HepG2 (cell line): ENCODE data around the gene FAAP20. TPM values are rescaled to one million over a fixed set of nuclear protein-coding genes. Genes with fewer than 3 reads are reported as not detected.
A peak's percentile ranks its signal among the peaks of the same experiment; 100 is the strongest.

Source experiments
- ATAC-seq: fragments of 200-7000 bp; cut with Tn5 transposase; 3 replicates; pipeline ENCODE4 v1.9.1; 2020; ENCODE audit warnings: mild to moderate bottlenecking, moderate library complexity
- BruUV-seq: library from RNA; stranded (reverse); fragments of 400-500 nt; replicated peaks from 2 replicates; lab custom pipeline; 2021; lab: Mats Ljungman, UMichigan
- CTCF ChIA-PET: fragments of 300-600 bp; formaldehyde crosslinking; extraction: SDS; loops from one replicate; lab custom pipeline; 2021; ENCODE audit warnings: low total read pairs, inconsistent platforms, low intra/inter-chr PET ratio; lab: Yijun Ruan, JAX
- POLR2A ChIA-PET: fragments of 350-600 bp; sonication (Branson Sonifier 250); formaldehyde crosslinking; loops from one replicate; lab custom pipeline; 2020; ENCODE audit warnings: antibody characterized with exemption, inconsistent platforms; lab: Yijun Ruan, JAX
- DNase-seq: peaks from one replicate; pipeline ENCODE4 v3.0.0-alpha.2; 2015; ENCODE audit warnings: low spot score
- FAIRE-seq: peaks from 3 replicates; lab custom pipeline; 2011; peaks lifted over from hg19 to GRCh38; lab: Jason Lieb, UNC
- H2AFZ ChIP-seq: one replicate; pipeline ENCODE4 v1.6.1; 2011; ENCODE audit warnings: low read length, inconsistent platforms
- H3K27ac ChIP-seq: fragments of 300-600 bp; 3 replicates; pipeline ENCODE4 v1.8.0; 2011; ENCODE audit warnings: mixed run types, mild to moderate bottlenecking, mixed read lengths, low read length, inconsistent platforms; ENCODE audit not compliant: insufficient read depth; ENCODE audit errors: extremely low read length
- H3K27me3 ChIP-seq, 2 experiments: fragments of 200-600 bp in 1 of 2; 2 replicates in 1 of 2; 3 replicates in 1 of 2; pipeline versions ENCODE4 v1.6.0 to v1.8.0; 2011; ENCODE audit warnings: low read length in 2 of 2, mild to moderate bottlenecking in 2 of 2, moderate library complexity in 2 of 2, inconsistent platforms in 1 of 2; ENCODE audit not compliant: insufficient read depth in 2 of 2, control insufficient read depth in 1 of 2
- H3K36me3 ChIP-seq, 2 experiments: fragments of 200-600 bp in 1 of 2; replicated peaks in 1 of 2; 2 replicates in 1 of 2; 3 replicates in 1 of 2; pipeline versions ENCODE4 v1.5.1 to v1.8.0; 2011; ENCODE audit warnings: low read length in 2 of 2, inconsistent platforms in 1 of 2; ENCODE audit not compliant: insufficient read depth in 2 of 2, control insufficient read depth in 1 of 2
- H3K4me1 ChIP-seq: 2 replicates; pipeline ENCODE4 v1.5.1; 2012; ENCODE audit warnings: low read length, inconsistent platforms; ENCODE audit not compliant: insufficient read depth
- H3K4me2 ChIP-seq: 2 replicates; pipeline ENCODE4 v1.6.0; 2011; ENCODE audit warnings: low read depth, low read length, inconsistent platforms
- H3K4me3 ChIP-seq, 3 experiments: fragments of 200-600 bp in 1 of 3; sonication (generic), shearing (Covaris generic) in 1 of 3; replicated peaks in 1 of 3; 2 replicates each; pipeline ENCODE4 v1.5.1; 2011 to 2016; ENCODE audit warnings: low read length in 3 of 3, inconsistent platforms in 2 of 3, low read depth in 2 of 3, mild to moderate bottlenecking in 2 of 3, control low read depth in 1 of 3, mixed read lengths in 1 of 3; ENCODE audit not compliant: insufficient read depth in 1 of 3
- H3K79me2 ChIP-seq: one replicate; pipeline ENCODE4 v1.6.1; 2011; ENCODE audit warnings: low read length, inconsistent platforms; ENCODE audit not compliant: insufficient read depth
- H3K9ac ChIP-seq: 2 replicates; pipeline ENCODE4 v1.6.0; 2011; ENCODE audit warnings: mild to moderate bottlenecking, low read depth, low read length, inconsistent platforms; ENCODE audit not compliant: insufficient read depth
- H3K9me3 ChIP-seq: 2 replicates; pipeline ENCODE4 v1.5.1; 2012; ENCODE audit warnings: mild to moderate bottlenecking, low read length
- H4K20me1 ChIP-seq: 2 replicates; pipeline ENCODE4 v1.6.0; 2011; ENCODE audit warnings: inconsistent platforms, mild to moderate bottlenecking, low read length, moderate library complexity; ENCODE audit not compliant: insufficient read depth
- AGO1 ChIP-seq: fragments of 200-400 bp; formaldehyde crosslinking; IDR thresholded peaks from 2 replicates; pipeline ENCODE4 v1.6.1; 2017; ENCODE audit warnings: mild to moderate bottlenecking, low read depth, low read length, moderate library complexity; ENCODE audit not compliant: poor library complexity, severe bottlenecking
- ATF7-NPFF ChIP-seq: sonication (generic); formaldehyde crosslinking; IDR thresholded peaks from 2 replicates; pipeline ENCODE4 v1.8.1; 2023; ENCODE audit warnings: mild to moderate bottlenecking, low read depth, missing genetic modification reagents, moderate library complexity
- HES4 ChIP-seq: sonication (generic); formaldehyde crosslinking; IDR thresholded peaks from 2 replicates; pipeline ENCODE4 v1.9.0; 2021; ENCODE audit warnings: mild to moderate bottlenecking, missing genetic modification reagents, borderline replicate concordance
- HNRNPL ChIP-seq: fragments of 200-400 bp; formaldehyde crosslinking; IDR thresholded peaks from 2 replicates; pipeline ENCODE4 v1.6.1; 2017; ENCODE audit warnings: mild to moderate bottlenecking, low read depth, low read length
- MEF2D ChIP-seq: sonication (generic); formaldehyde crosslinking; IDR thresholded peaks from 2 replicates; pipeline ENCODE4 v1.5.1; 2020; ENCODE audit warnings: mild to moderate bottlenecking, missing genetic modification reagents
- SNRNP70 ChIP-seq: fragments of 200-400 bp; formaldehyde crosslinking; IDR thresholded peaks from 2 replicates; pipeline ENCODE4 v1.6.1; 2017; ENCODE audit warnings: mild to moderate bottlenecking, low read depth, low read length, moderate library complexity
- SRSF1 ChIP-seq: fragments of 200-400 bp; formaldehyde crosslinking; optimal IDR thresholded peaks from 2 replicates; pipeline ENCODE3; 2017; ENCODE audit warnings: mild to moderate bottlenecking, low read depth, low read length, moderate library complexity
- TOE1 ChIP-seq: sonication (generic); formaldehyde crosslinking; IDR thresholded peaks from 2 replicates; pipeline ENCODE4 v1.4.0; 2020; ENCODE audit warnings: mild to moderate bottlenecking, missing genetic modification reagents
- ZNF44 ChIP-seq: sonication (generic); formaldehyde crosslinking; IDR thresholded peaks from 2 replicates; pipeline ENCODE4 v1.5.1; 2020; ENCODE audit warnings: mild to moderate bottlenecking, missing genetic modification reagents
- WGBS: methylation state at CpG from one replicate; pipeline ENCODE4 v1.1.6; 2017; ENCODE audit warnings: low lambda C conversion rate; 5-methylcytosine and 5-hydroxymethylcytosine counted together
- in situ Hi-C: cut with HindIII; loops from 2 replicates; pipeline ENCODE4 v1.10.0; 2017; ENCODE audit warnings: low pct_unique_long_range_greater_than_20kb; ENCODE audit not compliant: extremely low pct_ligation_motif_present
- intact Hi-C: fragments of 100-400 bp; cut with micrococcal nuclease; formaldehyde crosslinking; loops from one replicate; pipeline ENCODE4 v1.10.0; 2022; ENCODE audit not compliant: unreplicated experiment
- polyA plus RNA-seq, 8 experiments: library from polyadenylated mRNA; depleted of rRNA in 3 of 8; stranded (reverse) in 7 of 8; unstranded in 1 of 8; fragments of >200 nt; fragmentation: Illumina TruSeq in 4 of 8; extraction: Trizol in 4 of 8; gene quantifications; 2 replicates each; pipeline versions ENCODE4 v1.2.1 to v1.2.3, GENCODE V29; 2011 to 2016; ENCODE audit warnings: low read depth in 4 of 8, missing spikeins in 1 of 8, mixed read lengths in 1 of 8; ENCODE audit not compliant: insufficient read depth in 1 of 8
- total RNA-seq, 5 experiments: library from RNA; depleted of rRNA; stranded (reverse); fragments of >200 nt; fragmentation: Illumina TruSeq; extraction: Trizol; gene quantifications; 2 replicates each; pipeline ENCODE4 v1.2.3, GENCODE V29; 2016; ENCODE audit warnings: low read depth in 1 of 5
- TF ChIP-seq, protein P1 (sequence below): sonication (generic); formaldehyde crosslinking; IDR thresholded peaks from 2 replicates; pipeline ENCODE4 v1.5.1; 2020; ENCODE audit warnings: mild to moderate bottlenecking, moderate library complexity, missing genetic modification reagents
- TF ChIP-seq, protein P2 (sequence below): sonication (generic); formaldehyde crosslinking; IDR thresholded peaks from 2 replicates; pipeline ENCODE4 v1.4.0; 2020; ENCODE audit warnings: missing genetic modification reagents

FAAP20 gene
- total and polyA plus RNA-seq, 2 of the 13 experiments (the other 11 are each of a cell fraction or from before 2014, with no cell fraction given): 9.6 to 10.8 TPM

DNA sequence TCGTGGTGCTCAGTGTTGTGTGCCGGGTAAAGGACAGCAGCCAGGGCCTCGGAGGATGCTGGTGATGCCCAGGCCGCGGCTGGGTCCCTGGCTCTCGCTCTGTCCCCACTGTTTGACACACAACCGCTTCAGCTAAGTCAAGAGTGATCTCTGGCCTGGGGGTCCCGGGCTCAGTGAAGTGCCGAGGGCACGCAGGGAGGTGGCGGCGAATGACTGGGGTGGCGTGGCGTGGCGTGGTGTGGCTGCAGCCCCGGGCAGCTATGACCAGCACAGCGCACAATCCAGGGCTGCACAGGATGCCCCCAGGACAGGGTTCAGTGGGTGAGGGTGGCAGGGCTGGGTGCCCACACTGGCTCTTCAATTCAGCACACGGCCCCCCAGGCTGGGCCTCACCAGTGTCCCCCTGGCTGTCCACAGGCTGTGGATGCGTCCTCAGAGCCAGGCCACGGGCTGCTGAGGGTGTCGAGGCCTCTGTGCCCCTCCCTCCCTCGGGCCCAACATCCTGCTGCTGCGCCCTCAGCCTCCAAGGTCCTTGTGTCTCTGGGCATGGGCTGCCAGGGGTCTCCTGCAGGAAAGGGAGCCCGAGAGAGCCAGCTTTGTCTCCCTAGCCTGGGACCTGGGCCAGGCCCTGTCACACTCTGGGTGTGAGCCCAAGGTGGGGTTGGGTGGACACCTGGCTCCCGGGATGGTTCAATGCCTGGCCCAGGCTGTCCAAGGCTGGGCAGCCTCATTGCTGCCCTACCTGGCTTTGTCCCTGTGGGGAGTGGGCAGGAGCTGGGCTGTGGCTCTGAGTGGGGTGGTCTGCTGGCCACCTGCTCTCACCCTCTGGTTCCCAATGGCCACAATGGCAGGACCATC, 21.6 kb upstream of the FAAP20 start:
- H3K9me3 ChIP-seq: no peaks in the 10 kb centered on the region
- H3K79me2 ChIP-seq: no peaks in the 10 kb centered on the region
- intact Hi-C loops (no loop called here), in situ Hi-C loops (no loop called here)
- peaks cover 2 to 15% of the 10 kb centered on the region in 2 experiments; a peak in 2 of 5 replicates for H3K27me3 ChIP-seq
- H3K36me3 ChIP-seq: no peaks in the 10 kb centered on the region
- H4K20me1 ChIP-seq: no peaks in the 10 kb centered on the region
- no peak; the same call in 2 of the 3 replicates for ATAC-seq
- H3K4me2 ChIP-seq: no peak overlapping the region
- H3K27ac ChIP-seq: no peak overlapping the region
- H2AFZ ChIP-seq: no peak overlapping the region
- no peak for FAIRE-seq
- peaks cover 75% of the 10 kb centered on the region for H3K4me1 ChIP-seq
- no TSS peak for BruUV-seq
- CTCF ChIA-PET: no interaction called here
- TF ChIP-seq HNRNPL (0 out of 2 replicates have a peak, but pooled peaks have one; percentile 62), AGO1 (peak; percentile 86), ZNF44 (CRISPR knock-in tag) (no peak)
- TF ChIP-seq, protein P1, sequence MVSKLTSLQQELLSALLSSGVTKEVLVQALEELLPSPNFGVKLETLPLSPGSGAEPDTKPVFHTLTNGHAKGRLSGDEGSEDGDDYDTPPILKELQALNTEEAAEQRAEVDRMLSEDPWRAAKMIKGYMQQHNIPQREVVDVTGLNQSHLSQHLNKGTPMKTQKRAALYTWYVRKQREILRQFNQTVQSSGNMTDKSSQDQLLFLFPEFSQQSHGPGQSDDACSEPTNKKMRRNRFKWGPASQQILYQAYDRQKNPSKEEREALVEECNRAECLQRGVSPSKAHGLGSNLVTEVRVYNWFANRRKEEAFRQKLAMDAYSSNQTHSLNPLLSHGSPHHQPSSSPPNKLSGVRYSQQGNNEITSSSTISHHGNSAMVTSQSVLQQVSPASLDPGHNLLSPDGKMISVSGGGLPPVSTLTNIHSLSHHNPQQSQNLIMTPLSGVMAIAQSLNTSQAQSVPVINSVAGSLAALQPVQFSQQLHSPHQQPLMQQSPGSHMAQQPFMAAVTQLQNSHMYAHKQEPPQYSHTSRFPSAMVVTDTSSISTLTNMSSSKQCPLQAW: peak; percentile 14; the same call in 1 of the 2 replicates
- no peak overlapping the region for H3K9ac ChIP-seq
- no peak overlapping the region; a peak in 1 of 6 replicates for H3K4me3 ChIP-seq
- no peak for DNase-seq
- POLR2A ChIA-PET: interaction anchor here (1.9 kb wide), 1 partner anchor 9 kb away, joined by 6 read pairs; no protein-coding TSS in a partner anchor
- 64% methylated on average over 11 of the region's 25 CpGs for WGBS

DNA sequence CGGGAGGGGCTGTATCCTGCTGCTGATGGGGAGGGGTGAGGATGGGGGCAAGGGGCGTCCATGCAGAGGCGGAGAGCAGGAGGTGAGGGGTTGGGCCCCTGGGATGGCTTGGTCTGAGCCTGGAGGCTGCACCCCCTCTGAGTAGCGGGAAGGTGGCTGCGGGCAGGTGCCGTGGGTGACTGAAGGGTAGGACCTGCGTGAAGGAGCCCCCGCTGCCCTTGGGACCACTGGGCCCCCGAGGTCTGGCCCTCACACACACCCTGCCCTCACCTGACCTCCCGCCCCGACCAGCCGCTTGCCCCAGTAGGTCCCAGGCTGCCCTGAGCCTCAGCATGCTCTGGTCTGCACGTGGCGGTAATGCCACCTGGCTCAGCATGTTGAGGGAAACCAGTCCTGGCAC, 20.8 kb upstream of the FAAP20 start:
- Histone ChIP-seq H3K9me3 (no peaks in the 10 kb centered on the region), H3K9ac (no peak overlapping the region), H3K4me2 (peak overlapping the region; percentile 95), H3K4me1 (peaks cover 66% of the 10 kb centered on the region), H2AFZ (no peak overlapping the region), H3K79me2 (no peaks in the 10 kb centered on the region), H3K36me3 (no peaks in the 10 kb centered on the region), H4K20me1 (no peaks in the 10 kb centered on the region), H3K27ac (no peak overlapping the region), H3K27me3 (peaks cover 2 to 15% of the 10 kb centered on the region in 2 experiments; a peak in 2 of 5 replicates), H3K4me3 (peak overlapping the region in 1 of 3 experiments; percentile 64; a peak in 2 of 6 replicates)
- ATAC-seq (peak; percentile 9), DNase-seq (no peak), FAIRE-seq (no peak)
- WGBS: 2% methylated on average over 7 of the region's 14 CpGs
- POLR2A ChIA-PET: interaction anchor here (1.0 to 1.3 kb wide), 2 partner anchors 15 to 20 kb away, joined by 3 to 4 read pairs; no protein-coding TSS in a partner anchor
- in situ Hi-C loops (no loop called here), intact Hi-C loops (no loop called here)
- BruUV-seq: no TSS peak
- CTCF ChIA-PET: no interaction called here
- TF ChIP-seq TOE1 (no peak), MEF2D (no peak), HES4 (CRISPR knock-in tag) (no peak), ATF7-NPFF (CRISPR knock-in tag) (no peak), SRSF1 (no peak), SNRNP70 (no peak)
- TF ChIP-seq, protein P2, sequence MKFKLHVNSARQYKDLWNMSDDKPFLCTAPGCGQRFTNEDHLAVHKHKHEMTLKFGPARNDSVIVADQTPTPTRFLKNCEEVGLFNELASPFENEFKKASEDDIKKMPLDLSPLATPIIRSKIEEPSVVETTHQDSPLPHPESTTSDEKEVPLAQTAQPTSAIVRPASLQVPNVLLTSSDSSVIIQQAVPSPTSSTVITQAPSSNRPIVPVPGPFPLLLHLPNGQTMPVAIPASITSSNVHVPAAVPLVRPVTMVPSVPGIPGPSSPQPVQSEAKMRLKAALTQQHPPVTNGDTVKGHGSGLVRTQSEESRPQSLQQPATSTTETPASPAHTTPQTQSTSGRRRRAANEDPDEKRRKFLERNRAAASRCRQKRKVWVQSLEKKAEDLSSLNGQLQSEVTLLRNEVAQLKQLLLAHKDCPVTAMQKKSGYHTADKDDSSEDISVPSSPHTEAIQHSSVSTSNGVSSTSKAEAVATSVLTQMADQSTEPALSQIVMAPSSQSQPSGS: no peak
